ENCODE measurements around the gene NBDY.

Gene NBDY

GRCh38 chrX:56798866-56799758 is 70.1 kb downstream of the NBDY start:
- TF ChIP-seq, protein P1, sequence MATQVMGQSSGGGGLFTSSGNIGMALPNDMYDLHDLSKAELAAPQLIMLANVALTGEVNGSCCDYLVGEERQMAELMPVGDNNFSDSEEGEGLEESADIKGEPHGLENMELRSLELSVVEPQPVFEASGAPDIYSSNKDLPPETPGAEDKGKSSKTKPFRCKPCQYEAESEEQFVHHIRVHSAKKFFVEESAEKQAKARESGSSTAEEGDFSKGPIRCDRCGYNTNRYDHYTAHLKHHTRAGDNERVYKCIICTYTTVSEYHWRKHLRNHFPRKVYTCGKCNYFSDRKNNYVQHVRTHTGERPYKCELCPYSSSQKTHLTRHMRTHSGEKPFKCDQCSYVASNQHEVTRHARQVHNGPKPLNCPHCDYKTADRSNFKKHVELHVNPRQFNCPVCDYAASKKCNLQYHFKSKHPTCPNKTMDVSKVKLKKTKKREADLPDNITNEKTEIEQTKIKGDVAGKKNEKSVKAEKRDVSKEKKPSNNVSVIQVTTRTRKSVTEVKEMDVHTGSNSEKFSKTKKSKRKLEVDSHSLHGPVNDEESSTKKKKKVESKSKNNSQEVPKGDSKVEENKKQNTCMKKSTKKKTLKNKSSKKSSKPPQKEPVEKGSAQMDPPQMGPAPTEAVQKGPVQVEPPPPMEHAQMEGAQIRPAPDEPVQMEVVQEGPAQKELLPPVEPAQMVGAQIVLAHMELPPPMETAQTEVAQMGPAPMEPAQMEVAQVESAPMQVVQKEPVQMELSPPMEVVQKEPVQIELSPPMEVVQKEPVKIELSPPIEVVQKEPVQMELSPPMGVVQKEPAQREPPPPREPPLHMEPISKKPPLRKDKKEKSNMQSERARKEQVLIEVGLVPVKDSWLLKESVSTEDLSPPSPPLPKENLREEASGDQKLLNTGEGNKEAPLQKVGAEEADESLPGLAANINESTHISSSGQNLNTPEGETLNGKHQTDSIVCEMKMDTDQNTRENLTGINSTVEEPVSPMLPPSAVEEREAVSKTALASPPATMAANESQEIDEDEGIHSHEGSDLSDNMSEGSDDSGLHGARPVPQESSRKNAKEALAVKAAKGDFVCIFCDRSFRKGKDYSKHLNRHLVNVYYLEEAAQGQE (IDR thresholded peaks at IDR 0.05; ENCODE audit: insufficient read depth in 1 of 2, low read depth in 2 of 2, low read length in 2 of 2), result no peak
- TF ChIP-seq SIN3A (IDR thresholded peaks at IDR 0.05; ENCODE audit: borderline replicate concordance, insufficient read depth, low read length) (no peak), POLR2AphosphoS5 (IDR thresholded peaks at IDR 0.05; ENCODE audit: low read depth, low read length) (no peak), TAF1 (IDR thresholded peaks at IDR 0.05; ENCODE audit: borderline replicate concordance, insufficient read depth, low read length) (no peak), FOXP2 (optimal IDR thresholded peaks at IDR 0.05; ENCODE audit: borderline replicate concordance, extremely low read depth, extremely low read length, insufficient read depth) (no peak)

GRCh38 chrX:56800307-56800706 is 71.3 kb downstream of the NBDY start:
- TF ChIP-seq TAF1 (IDR thresholded peaks at IDR 0.05; ENCODE audit: borderline replicate concordance, insufficient read depth, low read length) (no peak), SIN3A (IDR thresholded peaks at IDR 0.05; ENCODE audit: borderline replicate concordance, insufficient read depth, low read length) (no peak), FOXP2 (optimal IDR thresholded peaks at IDR 0.05; ENCODE audit: borderline replicate concordance, extremely low read depth, extremely low read length, insufficient read depth) (no peak), POLR2AphosphoS5 (IDR thresholded peaks at IDR 0.05; ENCODE audit: low read depth, low read length) (no peak)
- TF ChIP-seq, protein P1 (IDR thresholded peaks at IDR 0.05; ENCODE audit: insufficient read depth in 1 of 2, low read depth in 2 of 2, low read length in 2 of 2), result no peak

DNA sequence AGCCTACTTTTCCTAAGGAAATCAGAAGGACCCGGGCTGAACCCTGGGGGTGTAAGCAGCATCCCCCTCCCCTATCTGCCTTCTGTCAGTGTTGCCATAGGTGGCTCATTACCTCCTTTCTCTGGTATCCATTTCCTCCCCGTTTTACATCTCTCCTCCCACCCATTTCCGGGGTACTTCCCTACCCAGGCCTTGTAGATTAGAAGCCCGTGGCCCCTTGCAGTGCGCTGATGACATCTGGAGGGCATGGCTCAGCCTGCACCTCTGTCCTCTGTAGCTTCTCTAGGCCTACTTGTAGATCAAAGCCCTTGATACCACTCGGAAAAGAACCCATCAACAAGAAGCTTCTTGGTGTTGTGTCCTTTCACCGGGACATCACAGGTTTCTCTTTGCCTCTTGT is 71.8 kb downstream of the NBDY start:
- TF ChIP-seq, protein P1 (IDR thresholded peaks at IDR 0.05; ENCODE audit: insufficient read depth in 1 of 2, low read depth in 2 of 2, low read length in 2 of 2), result no peak
- TF ChIP-seq TAF1 (IDR thresholded peaks at IDR 0.05; ENCODE audit: borderline replicate concordance, insufficient read depth, low read length), result no peak
- no peak for TF ChIP-seq SIN3A (IDR thresholded peaks at IDR 0.05; ENCODE audit: borderline replicate concordance, insufficient read depth, low read length)
- no peak for TF ChIP-seq POLR2AphosphoS5 (IDR thresholded peaks at IDR 0.05; ENCODE audit: low read depth, low read length)
- no peak for TF ChIP-seq FOXP2 (optimal IDR thresholded peaks at IDR 0.05; ENCODE audit: borderline replicate concordance, extremely low read depth, extremely low read length, insufficient read depth)

DNA sequence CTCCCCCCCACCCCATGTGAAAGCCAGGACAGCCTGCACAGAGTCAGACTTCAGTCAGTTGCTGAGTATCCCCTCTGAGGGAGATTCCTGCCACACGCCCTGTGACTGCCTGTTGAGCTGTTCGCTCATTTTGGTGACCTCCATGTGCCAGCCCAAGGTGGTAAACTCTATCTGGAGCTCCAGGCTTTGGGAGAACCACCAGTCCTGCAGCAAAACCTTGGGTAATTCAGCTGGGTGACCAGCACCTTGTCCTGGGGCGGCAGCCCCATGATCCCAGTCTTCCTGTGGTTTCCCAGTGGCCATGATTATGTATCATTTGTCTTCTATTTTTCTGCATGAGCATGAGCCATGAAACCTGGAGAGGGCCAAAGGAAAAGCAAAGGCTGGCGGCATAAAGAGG is 73.4 kb downstream of the NBDY start:
- TF ChIP-seq SIN3A (IDR thresholded peaks at IDR 0.05; ENCODE audit: borderline replicate concordance, insufficient read depth, low read length) (no peak), TAF1 (IDR thresholded peaks at IDR 0.05; ENCODE audit: borderline replicate concordance, insufficient read depth, low read length) (no peak), FOXP2 (optimal IDR thresholded peaks at IDR 0.05; ENCODE audit: borderline replicate concordance, extremely low read depth, extremely low read length, insufficient read depth) (no peak), POLR2AphosphoS5 (IDR thresholded peaks at IDR 0.05; ENCODE audit: low read depth, low read length) (no peak)
- TF ChIP-seq, protein P1 (IDR thresholded peaks at IDR 0.05; ENCODE audit: insufficient read depth in 1 of 2, low read depth in 2 of 2, low read length in 2 of 2), result no peak
